CD4-positive, alpha-beta T cell treated with Interferon alpha-2 for 1 hour (primary cell): ENCODE results near the gene METTL27.
"Not testable (repeated sequence)": the region's sequence is repeated elsewhere in the genome, so short reads cannot be mapped to it uniquely, and the experiment has no call there.

Experiments
- DNase-seq, 2 donors: peaks; one replicate each; pipeline ENCODE4 v3.0.0-alpha.2; 2020 to 2022

Gene METTL27

GRCh38 chr7:73817121-73817520 is 25.2 kb downstream of the METTL27 start:
- DNase-seq = no peak

DNA sequence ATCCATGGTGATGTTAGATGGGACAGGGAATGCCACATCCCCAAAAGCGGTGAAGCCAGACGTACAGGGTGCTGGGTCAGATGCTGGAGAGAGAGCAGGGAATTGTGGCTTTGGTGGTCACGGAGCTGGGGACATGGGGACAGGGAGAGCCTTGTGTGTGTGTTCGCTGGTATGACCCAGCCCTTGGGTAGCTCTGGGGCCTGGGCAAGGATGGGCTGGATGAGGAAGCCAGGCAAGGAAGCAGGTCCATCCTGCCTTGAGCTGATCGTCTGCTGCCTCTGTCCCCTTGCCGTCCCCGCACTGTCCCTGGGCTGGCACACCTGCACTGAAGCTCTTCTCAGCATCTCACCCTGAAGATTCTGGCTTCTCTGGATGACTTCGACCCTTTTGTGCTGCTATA is 26.9 kb downstream of the METTL27 start:
- no peak for DNase-seq

DNA sequence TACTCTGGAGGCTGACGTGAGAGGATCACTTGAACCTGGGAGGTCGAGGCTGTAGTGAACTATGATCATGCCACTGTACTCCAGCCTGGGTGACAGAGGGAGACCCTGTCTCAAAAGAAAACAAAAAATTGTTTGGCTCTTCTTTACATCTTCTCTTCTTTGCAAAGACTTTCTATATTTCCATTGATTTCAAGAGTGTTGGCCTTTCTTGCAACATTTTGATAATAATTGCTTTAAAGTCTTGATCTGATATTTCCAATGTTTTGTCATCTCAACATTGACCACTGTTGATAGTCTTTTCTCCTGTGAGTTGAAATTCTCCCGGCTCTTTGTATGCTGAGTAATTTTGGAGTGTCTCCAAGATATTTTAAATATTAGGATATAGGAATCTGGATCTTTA is 29.3 kb downstream of the METTL27 start:
- DNase-seq = no peak

- DNase-seq = peak; percentile 50 to 58
Observed at GRCh38 chr7:73811760-73812168, 30.6 kb downstream of the METTL27 start.

GRCh38 chr7:73810998-73811360 is 31.3 kb downstream of the METTL27 start:
- no peak for DNase-seq

DNA sequence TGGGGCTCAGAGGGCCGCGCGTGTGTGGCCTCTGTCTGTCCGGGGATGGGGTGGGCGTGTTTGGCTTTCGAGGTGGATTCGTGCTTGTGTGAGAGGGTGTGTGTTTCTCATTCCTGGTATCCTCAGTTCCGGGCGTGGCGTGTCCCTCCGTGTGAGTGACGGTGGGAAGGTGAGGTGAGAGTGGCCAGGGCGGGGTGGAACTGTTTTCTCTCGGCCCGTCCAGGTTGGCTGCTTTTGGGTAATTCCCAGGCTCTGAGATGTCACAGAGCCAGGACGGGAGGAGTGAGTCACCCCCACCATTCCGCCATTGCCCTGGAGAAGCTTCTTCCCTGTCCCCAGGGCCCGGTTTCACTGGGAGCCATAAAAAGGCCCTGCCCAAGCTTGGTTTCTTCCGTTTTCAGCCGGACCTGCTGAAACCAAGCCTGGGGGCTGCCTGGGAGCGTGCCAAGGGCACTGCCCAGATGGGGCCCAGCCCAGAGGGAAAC is 32.8 kb downstream of the METTL27 start:
- no peak for DNase-seq

GRCh38 chr7:73802459-73802858 is 39.9 kb downstream of the METTL27 start:
- no peak for DNase-seq

- DNase-seq = no peak
Observed at GRCh38 chr7:73801577-73801976, 40.7 kb downstream of the METTL27 start.

- DNase-seq = no peak
Observed at GRCh38 chr7:73799282-73800141, 42.8 kb downstream of the METTL27 start.

- not testable (repeated sequence) for DNase-seq
Observed at GRCh38 chr7:73797176-73797575, 45.1 kb downstream of the METTL27 start.

GRCh38 chr7:73796656-73797055 is 45.7 kb downstream of the METTL27 start:
- DNase-seq = not testable (repeated sequence)

DNA sequence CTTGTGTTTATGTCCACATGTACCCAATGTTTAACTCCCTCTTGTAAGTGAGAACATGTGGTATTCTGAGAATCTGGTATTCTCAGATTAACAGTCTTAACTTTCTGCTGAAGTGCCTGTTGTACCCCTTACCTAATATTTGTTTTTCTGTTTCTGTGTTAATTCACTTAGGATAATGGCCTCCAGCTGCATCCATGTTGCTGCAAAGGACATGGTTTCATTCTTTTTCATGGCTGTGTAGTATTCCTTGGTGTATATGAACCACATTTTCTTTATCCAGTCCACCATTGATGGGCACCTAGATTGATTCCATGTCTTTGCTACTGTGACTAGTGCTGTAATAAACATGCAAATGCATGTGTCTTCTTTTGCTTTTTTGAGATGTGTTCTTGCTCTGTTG is 47.1 kb downstream of the METTL27 start:
- not testable (repeated sequence) for DNase-seq

GRCh38 chr7:73791170-73791690 is 51.1 kb downstream of the METTL27 start:
- DNase-seq = not testable (repeated sequence)

- no peak for DNase-seq
Observed at GRCh38 chr7:73789051-73789450, 53.3 kb downstream of the METTL27 start.

DNA sequence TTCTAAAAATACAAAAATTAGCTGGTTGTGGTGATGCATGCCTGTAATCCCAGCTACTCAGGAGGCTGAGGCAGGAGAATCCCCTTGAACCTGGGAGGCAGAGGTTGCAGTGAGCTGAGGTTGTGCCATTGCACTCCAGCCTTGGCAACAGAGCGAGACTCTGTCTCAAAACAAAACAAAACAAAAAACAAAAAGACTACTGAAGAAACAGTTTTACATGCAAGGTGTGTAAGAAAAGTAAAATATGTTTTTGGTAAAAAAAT is 54.6 kb downstream of the METTL27 start:
- not testable (repeated sequence) for DNase-seq

DNA sequence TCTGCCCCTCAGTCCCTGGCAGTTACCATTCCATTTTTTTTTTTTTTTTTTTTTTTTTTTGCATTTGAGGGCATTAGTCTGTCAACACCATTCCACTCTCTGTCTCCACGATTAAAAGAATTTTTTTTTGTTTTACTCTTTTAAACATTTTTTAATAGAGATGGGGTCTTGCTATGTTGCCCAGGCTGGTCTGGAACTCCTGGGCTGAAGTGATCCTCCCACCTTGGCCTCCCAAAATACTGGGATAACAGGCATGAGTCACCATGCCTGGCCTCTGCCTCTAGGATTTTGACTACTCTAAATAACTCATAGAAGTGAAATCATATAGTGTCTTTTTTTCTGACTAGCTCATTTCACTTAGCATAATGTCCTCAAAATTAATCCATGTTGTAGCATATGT is 55.7 kb downstream of the METTL27 start:
- no peak for DNase-seq
